ENCODE results near the gene CT47A1.
"Not testable (repeated sequence)": the region's sequence is repeated elsewhere in the genome, so short reads cannot be mapped to it uniquely, and the experiment has no call there.

Gene CT47A1

GRCh38 chrX:120985660-120986059 is at the start of gene CT47A1:
Gene CT47A1 (minus strand): TSS chrX:120985760. CDS start chrX:120985529, 231 bp downstream.
- not testable (repeated sequence) for DNase-seq

GRCh38 chrX:121032531-121032930 is 47.0 kb upstream of the CT47A1 start:
- DNase-seq = no peak

DNA sequence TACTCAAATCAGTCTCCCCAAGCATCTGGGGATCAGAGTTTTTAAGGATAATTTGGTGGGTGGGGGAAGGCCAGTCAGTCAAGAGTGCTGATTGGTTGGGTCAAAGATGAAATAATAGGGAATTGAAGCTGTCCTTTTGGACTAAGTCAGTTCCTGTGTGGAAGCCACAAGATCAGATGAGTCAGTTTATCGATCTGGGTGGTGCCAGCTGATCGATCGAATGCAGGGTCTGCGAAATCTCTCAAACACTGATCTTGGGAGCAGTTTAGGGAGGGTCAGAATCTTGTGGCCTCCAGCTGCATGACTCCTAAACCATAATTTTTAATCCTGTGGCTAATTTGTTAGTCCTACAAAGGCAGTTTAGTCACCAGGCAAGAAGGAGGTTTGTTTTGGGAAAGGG is 44.5 kb upstream of the CT47A1 start:
- no peak for DNase-seq

DNA sequence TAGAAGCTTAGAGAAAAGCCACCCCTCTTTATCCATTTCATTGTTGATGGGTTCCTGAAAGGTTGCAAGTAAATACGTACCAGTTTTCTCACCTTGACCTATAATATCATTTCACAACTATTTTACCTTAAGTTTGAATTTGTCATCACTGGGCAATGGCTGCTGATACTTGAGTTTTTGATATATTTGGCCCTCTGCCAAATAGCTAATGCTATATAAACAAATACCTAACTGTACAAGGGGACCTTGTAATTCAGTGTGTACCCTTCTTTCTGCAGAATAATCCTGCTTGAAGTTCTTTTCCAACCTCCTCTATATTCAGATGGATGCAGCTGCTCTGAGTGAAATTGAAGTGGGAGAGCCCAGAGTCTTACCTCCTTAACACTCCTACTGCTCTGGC is 42.9 kb upstream of the CT47A1 start:
- DNase-seq = peak; percentile 26

GRCh38 chrX:121014826-121015225 is 29.3 kb upstream of the CT47A1 start:
- DNase-seq = no peak

DNA sequence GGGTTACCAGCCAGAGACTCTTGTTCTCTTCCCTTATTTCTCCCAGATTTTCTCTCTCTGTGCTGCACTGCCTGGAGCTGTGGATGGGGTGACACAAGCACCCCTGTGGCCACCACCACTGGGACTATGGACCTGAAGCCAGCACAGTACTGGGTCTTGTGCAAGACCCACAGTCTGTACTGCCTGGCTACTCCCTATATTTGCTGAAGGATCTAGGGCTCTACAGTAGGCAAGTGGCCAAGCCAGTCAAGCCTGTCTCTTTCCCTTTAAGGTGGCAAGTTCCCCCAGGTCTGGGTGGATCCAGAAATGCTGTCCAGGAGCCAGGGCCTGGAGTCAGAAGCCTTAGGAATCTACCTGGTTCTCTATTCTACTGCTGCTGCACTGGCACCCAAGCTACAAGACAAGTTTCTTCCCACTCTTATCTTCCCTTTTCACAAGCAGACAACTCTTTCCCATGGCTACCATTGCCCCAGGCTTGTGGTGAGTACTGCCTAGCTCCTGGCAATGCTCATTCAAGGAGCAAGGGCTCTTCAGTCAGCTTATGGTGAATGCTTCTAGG is 28.4 kb upstream of the CT47A1 start:
- no peak for DNase-seq

- no peak for DNase-seq
Observed at GRCh38 chrX:121011254-121011653, 25.7 kb upstream of the CT47A1 start.

DNA sequence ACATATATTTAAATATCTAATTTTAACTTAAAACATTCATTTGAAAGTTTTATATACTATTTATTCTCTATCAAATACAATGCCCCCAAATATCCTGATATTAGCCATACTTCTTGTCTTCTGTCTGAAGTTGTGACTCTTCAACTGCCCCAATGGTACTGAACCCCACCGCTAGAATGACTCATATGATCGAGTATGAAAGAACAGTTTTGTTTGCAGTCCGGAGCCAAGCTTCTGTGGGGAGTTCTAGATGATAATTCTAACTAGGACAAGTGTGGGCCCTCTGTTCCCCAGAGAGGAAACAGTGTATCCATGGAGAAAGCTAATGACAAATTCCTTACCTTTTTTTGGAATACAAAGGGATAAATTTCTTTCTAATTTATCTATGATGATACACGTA is 24.7 kb upstream of the CT47A1 start:
- no peak for DNase-seq

GRCh38 chrX:121009764-121010163 is 24.2 kb upstream of the CT47A1 start:
- no peak for DNase-seq

GRCh38 chrX:121008920-121009319 is 23.4 kb upstream of the CT47A1 start:
- no peak for DNase-seq

DNA sequence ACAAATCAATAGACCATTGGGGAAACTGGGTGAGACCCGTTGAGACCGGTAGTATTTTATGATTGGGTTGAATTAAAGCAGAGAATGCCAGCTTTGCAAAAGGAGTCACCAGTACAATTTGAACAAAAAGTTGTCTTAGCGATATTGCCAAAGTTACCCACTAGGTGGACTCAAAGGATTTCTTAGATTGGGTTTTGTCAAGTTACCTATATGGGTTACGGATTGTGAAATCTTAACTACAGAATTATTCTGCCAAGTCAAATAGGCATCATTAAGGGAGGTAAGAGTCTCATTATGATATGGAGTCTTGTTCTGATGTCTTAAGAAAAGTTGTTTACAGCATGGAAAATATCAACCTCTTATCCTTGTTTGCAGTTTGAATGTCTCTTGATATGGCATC is 15.0 kb upstream of the CT47A1 start:
- DNase-seq = peak; percentile 58

DNA sequence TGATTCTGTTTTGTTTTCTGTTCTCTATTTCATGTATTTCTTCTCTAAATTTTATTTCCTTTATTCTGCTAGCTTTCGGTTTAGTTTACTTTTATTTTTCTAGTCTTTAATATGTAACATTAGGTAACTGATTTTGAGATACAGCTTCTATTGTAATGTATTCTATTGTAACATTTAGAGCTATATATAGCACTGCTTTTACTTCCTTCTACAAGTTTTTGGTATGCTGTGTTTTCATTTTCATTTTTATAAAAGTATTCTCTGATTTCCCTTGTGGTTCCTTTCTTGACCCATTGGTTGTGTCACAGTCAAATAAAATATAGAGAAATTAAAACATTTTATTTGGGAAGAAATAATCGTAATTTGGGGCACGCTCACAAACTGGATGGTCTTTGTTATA is 13.9 kb upstream of the CT47A1 start:
- DNase-seq = no peak

DNA sequence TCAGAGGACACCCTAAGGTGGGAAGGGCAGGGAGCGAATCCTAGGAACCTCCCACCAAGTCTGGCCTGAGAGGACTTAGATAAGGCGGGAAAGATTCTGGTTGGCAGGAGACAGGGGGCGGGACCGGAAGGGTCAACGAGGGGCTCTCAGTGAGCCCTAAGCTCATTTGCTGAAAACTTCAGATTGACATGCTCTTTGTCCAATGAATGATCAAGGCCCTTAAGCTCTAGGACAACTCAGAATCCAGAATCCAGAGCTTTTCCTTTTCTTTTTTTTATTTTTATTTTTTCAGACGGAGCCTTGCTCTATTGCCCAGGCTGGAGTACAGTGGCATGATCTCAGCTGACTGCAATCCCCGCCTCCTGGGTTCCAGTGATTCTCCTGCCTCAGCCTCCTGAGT is 29.1 kb downstream of the CT47A1 start, which contains the start of gene CT47A7:
Gene CT47A7, minus strand, starts transcription at position 101 of the 400 bp plus-strand sequence. CDS start 255 bp downstream, outside the sequence.
- not testable (repeated sequence) for DNase-seq
